ENCODE measurements around the gene PSMC3.

Gene PSMC3

DNA sequence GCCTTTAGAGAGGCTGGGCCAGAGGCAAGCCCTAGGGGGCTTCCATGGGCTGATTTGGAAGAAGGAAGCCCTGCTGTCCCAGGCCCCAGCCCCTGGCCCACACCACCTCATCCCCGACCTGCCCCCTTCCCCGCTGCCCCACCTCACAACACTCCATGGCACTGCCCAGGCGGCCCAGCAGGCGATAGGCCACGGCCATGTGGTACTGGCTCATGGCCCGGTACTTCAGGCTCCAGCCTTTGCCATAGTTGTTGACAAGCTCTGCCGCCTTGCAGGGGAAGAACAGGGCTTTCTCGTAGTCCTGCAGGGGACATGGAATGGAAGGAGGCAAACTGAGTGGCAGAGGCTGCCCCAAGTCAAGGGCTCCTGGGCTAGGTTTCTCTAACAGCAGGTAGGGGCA is 16.3 kb upstream of the PSMC3 start:
- DNase-seq, result no peak

DNA sequence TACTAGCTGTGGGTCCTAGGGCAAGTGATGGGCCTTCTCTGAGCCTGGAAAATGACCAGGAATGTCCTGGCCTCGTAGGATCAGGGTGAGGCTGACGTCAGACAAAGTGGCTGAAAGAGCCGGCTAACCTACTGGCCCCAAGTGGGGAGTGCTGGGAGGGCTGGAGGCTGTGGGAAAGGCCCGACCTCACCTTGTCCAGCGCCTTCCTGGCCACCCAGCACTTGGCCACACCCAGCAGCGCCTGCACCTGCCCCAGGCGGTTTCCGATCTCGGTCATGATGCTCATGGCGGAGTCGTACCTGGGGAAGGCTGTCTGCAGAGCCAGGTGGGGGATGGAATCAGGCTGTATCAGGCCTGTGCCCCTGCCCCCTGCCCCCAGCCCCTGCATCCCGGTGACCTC is 15.2 kb upstream of the PSMC3 start:
- DNase-seq, result no peak

DNA sequence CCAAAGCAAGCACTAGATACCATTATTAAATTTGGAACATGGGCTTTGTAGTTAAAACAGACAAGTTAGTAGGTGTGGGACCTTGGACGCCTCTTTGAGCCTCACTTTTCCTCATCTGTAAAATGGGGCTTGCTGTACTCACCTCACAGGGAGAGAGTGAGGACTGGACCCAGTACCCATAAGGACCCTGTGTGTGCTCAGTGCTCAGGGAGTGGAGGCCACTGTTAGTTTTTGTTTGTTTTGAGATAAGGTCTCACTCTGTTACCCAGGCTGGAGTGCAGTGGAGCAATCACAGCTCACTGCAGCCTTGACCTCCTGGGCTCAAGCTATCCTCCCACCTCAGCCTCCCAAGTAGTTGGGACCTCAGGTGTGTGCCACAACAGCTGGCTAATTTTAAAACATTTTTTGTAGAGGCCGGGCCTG is 13.8 kb upstream of the PSMC3 start:
- no peak for DNase-seq

DNA sequence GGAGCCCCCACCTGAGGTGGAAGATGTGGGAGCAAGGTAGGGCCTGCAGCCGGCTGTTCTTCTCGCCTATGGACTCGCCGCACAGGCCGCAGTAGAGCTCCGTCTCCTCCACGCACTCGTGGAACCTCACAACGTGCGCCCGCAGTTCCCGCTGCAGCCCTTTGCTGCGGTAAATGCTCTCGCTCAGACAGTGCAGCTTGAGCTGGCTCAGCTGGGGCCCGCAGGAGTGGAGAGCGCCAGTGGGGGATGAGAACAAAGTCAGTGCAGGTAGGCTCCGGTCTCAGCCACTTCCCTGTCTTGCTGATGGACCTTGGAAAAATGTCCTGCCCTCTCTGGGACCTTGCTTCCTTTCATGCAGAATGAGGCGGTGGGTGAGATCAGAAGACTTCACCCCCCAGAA is 12.5 kb upstream of the PSMC3 start:
- DNase-seq, result no peak

DNA sequence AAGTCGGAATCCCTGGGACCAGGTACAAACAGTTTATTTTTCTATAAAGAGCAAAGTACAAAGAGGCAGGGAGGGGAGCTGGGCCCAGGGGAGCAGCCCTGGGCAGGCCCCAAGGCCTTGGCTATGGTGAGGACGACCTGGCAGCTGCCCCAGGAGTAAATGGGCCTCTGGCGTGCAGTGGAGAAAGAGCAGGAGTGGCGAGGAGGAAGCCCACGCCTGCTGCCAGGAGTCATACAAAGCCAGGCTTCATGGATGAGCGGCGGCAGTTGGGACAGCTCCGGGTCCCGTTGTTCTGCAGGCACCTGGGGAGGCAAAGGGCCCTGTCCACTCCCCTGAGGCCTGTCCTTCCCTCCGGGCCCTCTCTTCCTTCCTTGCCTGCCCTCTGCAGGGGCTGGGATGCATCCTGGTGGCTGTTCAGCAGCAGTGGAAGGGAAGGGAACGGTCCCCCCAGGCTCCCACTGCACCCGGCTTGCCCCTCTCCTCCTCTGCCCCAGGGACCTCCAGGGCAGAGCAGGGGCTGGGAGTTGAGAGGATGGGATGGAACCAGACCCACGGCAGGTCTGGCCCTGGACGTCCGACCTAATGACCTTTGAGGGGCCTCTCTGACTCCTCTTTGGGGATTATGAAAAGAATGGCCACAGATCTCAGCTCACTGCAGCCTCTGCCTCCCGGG is 11.6 kb upstream of the PSMC3 start:
- no peak for DNase-seq

DNA sequence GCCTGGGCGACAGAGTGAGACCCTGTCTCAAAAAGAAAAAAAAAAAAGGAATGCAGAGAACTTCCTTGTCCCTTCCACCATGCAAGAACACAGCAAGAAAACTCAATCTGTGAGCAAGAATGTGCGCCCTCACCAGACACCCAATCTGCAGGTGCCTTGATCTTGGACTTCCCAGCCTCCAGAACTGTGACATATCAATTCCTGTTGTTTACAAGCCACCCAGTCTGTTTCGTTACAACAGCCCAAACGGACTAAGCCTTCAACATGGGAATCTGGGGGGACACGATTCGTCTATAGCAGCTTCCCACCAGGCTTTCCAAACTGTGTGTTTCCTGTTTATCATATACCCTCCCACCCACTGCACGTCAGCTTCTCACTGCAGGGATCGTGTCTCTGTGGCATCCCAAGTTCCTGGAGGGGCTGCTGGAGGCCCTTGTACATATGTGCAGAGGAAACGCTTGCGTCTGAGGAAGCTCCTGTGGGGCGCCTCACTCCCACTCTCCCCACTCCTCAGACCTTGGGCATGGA is 11.0 kb upstream of the PSMC3 start:
- DNase-seq, result no peak

DNA sequence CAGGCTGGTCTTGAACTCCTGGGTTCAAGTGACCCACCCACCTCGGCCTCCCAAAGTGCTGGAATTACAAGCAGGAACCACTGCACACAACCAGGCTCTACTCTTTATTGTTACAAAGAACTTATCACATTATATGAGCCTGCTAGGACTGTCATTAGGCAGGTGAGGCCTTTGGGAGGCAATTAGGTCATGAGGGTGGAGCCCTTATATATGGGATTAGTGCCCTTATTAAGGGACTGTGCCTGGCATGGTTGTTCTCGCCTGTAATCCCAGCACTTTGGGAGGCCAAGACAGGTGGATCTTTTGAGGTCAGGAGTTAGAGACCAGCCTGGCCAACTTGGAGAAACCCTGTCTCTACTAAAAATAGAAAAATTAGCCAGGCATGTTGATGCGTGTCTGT is 10.5 kb upstream of the PSMC3 start:
- DNase-seq, result no peak

DNA sequence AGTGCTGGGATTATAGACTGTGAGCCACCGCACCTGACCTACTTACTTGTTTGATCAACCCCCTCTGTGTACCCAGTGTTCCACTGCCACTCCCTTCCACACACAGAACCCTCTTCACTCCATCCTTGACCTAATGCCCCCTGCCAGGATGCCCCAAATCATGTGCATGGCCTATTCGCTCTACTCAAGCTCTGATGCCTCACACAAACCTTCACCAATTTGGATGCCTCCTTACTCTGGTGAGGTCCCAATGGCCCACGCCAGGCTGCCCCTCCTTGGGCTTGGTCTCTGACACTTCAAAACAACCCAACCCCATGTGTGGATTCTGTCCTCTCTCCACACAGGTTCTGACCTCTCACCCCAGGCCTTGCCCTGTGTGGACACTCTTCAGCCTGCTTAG is 9.4 kb upstream of the PSMC3 start:
- DNase-seq, result no peak

DNA sequence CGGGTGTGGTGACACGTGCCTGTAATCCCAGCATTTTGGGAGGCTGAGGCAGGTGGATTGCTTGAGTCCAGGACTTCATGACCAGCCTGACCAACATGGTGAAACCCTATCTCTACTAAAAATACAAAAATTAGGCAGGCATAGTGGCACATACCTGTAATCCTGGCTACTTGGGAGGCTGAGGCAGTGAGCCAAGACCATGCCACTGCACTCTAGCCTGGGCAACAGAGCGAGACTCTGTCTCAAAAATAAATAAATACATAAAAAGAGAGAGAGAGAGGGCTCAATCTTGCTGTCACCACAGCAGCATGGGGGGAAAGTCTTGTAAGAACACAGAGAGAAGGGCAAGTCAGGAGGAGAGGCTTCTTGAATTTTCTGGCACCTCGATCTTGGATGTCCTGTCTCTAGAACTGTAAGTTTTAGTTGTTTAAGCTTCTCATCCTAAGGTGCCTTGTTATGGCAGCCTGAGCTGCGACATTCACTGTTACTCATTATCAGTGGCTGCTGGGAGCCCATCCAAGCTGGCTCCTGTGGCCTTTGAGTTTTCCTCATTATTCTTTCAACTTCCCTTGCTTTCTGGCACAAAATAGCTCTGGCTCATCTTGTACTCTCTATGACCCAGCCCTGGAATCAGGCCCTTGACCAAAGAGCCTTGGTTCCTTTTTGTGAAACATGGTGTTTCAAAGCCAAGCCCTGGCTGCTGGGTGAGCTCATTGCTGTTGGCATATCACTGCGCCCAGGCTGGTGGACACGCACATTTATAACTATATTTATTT is 8.0 kb upstream of the PSMC3 start:
- no peak for DNase-seq

DNA sequence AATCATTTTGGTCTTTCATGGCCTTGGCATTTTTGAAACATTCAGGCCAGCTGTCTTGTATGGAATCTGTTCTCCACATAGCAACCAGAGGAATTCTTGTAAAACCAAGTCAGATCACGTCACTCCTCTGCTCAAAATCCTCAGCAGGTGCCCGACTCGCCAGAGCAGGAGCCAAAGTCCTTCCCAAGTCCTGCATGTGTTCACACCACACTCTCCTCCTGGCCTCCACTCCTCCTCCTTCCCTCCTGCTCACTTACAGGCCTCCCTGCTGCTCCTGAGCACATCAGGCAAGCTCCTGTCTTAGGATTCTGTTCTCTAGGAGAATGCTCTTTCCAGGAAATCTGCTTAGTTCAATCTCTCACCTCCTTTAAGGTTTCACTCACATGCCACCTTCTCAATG is 6.9 kb upstream of the PSMC3 start:
- DNase-seq, result no peak

DNA sequence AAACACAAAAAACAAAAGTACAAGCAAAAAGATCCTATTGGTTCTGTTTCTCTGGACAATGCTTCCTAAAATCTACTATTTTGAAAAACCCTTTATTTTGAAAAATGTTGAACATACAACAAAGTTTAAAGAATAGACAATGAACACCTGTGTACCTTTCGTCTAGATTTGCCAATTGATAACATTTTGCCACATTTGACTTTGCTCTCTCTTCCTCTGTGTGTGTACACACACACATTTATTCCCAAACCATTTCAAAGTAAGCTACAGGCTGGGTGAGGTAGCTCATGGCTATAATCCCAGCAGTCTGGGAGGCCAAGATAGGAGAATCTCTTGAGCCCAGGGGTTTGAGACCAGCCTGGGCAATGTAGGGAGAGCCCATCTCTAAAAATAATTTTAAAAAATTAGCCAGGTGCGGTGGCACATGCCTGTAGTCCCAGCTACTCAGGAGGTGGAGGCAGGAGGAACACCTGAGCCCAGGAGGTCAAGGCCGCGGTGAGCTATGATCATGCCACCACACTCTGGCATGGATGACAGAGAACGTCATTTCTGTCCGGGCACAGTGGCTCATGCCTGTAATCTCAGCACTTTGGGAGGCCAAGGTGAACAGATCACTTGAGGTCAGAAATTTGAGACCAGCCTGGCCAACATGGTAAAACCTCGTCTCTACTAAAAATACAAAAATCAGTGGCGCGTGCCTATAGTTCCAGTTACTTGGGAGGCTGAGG is 5.3 kb upstream of the PSMC3 start:
- DNase-seq, result no peak

DNA sequence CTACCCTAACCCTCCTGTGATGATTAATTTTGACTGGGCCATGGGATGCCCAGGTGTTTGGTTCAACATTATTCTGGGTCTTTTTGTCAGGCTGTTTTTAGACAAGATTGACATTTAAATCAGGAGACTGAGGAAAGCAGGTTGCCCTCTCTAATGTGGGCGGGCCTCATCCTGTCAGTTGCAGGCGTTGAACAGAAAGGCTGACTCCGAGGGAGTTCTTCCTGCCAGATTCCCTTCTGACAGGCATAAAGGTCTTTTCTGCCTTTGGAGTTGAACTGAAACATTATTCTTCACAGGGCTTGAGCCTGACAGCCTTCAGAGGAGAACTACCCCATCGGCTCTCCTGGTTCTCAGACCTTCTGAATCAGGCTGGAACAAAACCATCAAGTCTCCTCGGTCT is 4.3 kb upstream of the PSMC3 start:
- DNase-seq, result no peak

DNA sequence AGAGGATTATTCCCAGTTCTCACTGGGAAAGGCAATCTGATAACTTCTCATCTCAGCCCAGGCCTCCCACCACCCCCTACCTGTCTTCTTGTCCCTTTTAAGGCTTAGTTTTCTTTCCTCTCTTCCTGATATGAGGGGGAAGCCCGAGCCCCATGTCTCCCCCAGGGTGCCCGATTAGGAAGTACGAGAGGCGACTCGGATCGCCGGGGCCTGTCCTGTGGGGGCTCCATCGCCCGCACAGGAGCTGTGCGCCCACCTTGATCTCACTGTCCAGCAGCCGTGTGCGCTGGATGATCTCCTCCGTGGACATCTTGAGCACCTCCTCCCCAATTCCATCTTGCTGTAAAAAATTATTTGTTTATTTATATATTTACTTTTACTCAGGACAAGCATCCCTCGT is 628 bp downstream of the PSMC3 start:
- DNase-seq, result no peak

DNA sequence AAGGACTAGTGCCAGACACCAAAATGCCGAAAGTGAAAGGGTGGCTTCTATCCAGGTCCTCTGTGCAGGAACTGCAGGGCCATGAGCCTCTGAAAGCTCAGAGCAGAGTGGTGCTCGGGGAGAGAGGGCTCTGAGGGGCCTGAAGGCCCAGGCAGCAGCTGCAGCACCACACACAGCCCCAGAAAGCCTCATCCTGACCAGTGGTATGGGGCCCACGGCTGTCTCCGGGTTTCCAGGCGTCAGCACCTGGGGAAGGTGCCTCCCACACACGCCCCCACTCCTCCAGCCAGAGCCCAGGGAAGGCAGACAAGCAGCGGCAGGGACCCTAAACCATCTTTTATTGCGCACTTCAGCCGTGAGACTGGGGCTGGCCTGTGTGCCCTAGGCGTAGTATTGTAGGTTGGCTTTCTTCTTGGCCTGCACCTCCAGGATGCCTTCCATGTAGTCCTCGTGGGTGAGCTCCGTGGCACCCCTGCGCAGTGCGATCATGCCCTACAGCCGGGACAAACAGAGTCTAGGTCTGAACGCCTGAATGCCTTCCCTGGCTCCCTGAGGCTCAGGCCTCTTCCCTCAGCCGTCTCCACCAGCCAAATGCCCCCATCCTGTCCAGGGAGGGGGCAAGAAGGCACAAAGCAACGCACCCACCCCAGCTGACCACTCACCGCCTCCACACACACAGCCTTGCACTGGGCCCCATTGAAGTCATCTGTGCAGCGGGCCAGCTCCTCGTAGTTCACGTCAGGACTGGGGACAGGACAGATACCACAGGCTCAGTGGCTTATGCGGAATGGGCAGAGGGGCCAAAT is 7.6 kb downstream of the PSMC3 start:
- no peak for DNase-seq

DNA sequence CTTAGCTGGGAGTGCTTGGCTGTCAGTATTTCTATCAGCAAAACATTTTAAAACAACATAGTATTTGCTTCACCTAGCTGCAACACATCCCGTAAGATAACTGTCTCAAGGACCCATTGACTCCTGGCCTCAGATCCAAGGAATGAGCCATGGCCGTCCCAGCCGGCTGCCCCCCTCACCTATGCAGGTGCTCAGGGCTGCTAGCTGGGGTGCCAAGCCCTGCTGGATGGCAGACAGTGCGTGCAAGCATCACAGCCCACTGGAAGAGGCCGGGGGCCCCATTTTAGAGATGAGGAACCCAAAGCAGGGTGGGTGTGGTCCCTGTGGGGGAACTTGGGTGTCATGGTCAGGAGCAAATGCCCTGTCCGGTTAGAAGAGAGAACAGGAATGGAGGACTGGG is 8.5 kb downstream of the PSMC3 start:
- DNase-seq, result no peak

DNA sequence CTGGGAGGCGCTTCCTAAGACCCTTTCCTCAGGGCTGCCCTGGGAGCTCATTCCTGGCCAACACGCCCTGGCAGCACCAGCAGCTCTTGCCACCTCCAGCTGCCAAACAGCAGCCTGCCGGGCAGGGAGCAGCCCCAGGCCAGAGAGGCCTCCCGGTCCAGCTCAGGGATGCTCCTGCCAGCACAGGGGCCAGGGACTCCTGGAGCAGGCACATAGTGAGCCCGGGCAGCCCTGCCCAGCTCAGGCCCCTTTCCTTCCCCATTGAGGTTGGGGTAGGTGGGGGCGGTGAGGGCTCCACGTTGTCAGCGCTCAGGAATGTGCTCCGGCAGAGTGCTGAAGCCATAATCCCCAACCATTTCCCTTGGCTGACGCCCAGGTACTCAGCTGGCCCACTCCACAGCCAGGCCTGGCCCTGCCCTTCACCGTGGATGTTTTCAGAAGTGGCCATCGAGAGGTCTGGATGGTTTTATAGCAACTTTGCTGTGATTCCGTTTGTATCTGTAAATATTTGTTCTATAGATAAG is 10.2 kb downstream of the PSMC3 start:
- no peak for DNase-seq

DNA sequence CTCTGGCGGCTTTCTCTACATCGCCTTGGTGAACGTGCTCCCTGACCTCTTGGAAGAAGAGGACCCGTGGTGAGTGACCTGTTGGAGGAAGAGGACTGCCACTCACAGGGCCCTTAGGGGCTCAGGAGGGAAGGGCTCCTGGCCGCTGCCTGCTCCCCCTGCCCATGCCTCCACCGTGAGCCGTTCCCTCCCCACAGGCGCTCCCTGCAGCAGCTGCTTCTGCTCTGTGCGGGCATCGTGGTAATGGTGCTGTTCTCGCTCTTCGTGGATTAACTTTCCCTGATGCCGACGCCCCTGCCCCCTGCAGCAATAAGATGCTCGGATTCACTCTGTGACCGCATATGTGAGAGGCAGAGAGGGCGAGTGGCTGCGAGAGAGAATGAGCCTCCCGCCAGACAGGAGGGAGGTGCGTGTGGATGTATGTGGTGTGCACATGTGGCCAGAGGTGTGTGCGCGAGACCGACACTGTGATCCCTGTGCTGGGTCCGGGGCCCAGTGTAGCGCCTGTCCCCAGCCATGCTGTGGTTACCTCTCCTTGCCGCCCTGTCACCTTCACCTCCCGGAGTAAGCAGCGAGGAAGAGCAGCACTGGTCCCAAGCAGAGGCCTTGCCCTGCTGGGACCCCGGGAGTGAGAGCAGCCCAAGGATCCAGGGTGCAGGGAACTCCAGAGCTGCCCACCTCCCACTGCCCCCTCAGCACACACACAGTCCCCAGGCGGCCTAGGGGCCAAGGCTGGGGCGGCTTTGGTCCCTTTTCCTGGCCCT is 11.0 kb downstream of the PSMC3 start:
- no peak for DNase-seq

DNA sequence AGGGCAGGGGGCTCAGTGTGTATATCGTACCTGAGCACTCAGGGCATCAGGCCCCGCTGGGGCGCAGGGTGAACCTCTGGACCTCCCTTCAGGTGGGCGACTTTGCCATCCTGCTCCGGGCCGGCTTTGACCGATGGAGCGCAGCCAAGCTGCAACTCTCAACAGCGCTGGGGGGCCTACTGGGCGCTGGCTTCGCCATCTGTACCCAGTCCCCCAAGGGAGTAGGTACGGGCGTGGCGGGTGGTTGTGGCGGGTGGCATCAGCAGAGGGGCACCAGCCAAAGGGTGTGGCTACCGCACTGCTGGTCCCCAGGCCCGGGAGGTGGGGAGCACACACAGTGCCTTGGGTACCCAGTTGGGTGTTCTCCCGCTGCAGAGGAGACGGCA is 11.6 kb downstream of the PSMC3 start:
- no peak for DNase-seq

DNA sequence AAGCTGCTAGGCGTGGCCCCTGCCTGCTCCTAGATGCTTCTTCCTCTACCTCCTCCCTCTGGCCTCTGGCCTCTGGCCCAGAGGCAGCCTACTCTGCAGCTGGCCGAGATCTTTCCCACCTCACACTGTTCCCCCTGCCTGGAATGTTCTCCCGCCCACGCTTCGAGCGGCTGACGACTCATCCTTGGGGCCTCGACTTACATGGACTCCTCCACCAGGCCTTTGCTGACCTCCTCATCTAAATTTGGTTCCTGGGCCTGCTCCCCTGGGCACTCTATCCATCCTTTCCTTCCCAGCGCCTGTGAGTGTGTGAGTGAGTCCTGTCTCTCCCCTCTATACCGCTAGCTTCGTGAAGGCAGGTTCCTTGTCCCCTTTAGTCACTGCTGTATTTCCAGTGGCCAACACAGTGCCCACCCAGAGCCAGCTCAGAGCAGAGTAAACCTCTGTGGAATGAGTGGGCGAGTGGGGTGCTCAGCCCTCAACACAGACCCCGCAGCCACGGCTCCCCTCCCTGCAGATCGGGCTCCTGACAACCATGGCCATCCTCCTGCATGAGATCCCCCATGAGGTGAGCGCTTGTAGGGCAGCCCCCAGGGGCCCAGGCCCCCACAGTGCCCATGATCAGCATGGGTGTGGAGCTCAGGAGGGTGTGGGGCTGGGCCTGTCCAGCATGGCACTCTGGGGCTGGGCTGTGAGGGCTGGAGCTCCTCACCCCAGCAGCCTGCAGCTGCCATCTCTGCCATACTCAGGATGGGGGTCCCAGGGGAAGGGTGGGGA is 12.1 kb downstream of the PSMC3 start:
- DNase-seq, result no peak

DNA sequence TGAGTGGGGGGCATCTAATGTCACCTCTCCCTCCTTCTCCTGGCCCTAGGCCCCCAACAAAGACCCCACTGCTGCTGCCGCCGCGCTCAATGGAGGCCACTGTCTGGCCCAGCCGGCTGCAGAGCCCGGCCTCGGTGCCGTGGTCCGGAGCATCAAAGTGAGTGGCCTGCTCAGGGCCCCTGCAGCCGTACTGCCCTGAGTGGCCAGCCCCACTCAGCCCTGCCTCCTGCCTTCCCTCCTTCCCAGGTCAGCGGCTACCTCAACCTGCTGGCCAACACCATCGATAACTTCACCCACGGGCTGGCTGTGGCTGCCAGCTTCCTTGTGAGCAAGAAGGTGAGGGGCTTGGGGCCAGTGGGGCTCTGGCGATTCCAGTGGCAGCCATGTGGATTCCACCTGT is 12.9 kb downstream of the PSMC3 start:
- no peak for DNase-seq
